H9 (cell line): ENCODE measurements around the gene YBX3. TPM values are rescaled to one million over a fixed set of nuclear protein-coding genes. Genes with fewer than 3 reads are reported as not detected.

Source experiments
- DNase-seq: peaks from one replicate; pipeline ENCODE4 v3.0.0-alpha.2; 2017
- H2AFZ ChIP-seq: one replicate; pipeline ENCODE4 v1.6.1; 2013; ENCODE audit warnings: mild to moderate bottlenecking, low read length, control low read depth, moderate library complexity
- H2AK5ac ChIP-seq: 2 replicates; pipeline ENCODE4 v1.6.1; 2013; ENCODE audit warnings: low read length, control low read depth, mixed read lengths; ENCODE audit not compliant: insufficient read length
- H2BK120ac ChIP-seq: one replicate; pipeline ENCODE4 v1.6.1; 2013; ENCODE audit warnings: low read depth, mild to moderate bottlenecking, low read length, control low read depth, inconsistent platforms; ENCODE audit not compliant: poor library complexity, severe bottlenecking
- H2BK12ac ChIP-seq: 2 replicates; pipeline ENCODE4 v1.6.1; 2013; ENCODE audit warnings: low read length, control low read depth, mixed read lengths, low read depth; ENCODE audit not compliant: insufficient read length
- H2BK15ac ChIP-seq: 2 replicates; pipeline ENCODE4 v1.6.1; 2013; ENCODE audit warnings: low read depth, low read length, control low read depth
- H2BK20ac ChIP-seq: one replicate; pipeline ENCODE4 v1.6.1; 2013; ENCODE audit warnings: low read depth, mild to moderate bottlenecking, low read length, control low read depth, inconsistent platforms; ENCODE audit not compliant: poor library complexity, severe bottlenecking
- H2BK5ac ChIP-seq: 2 replicates; pipeline ENCODE4 v1.6.1; 2013; ENCODE audit warnings: low read length, control low read depth, mixed read lengths; ENCODE audit not compliant: insufficient read length
- H3K14ac ChIP-seq: 2 replicates; pipeline ENCODE4 v1.6.1; 2013; ENCODE audit warnings: low read length, control low read depth; ENCODE audit not compliant: insufficient read depth
- H3K18ac ChIP-seq: 2 replicates; pipeline ENCODE4 v1.6.1; 2013; ENCODE audit warnings: low read depth, mild to moderate bottlenecking, mixed read lengths, low read length, control low read depth; ENCODE audit not compliant: insufficient read length
- H3K23ac ChIP-seq: 2 replicates; pipeline ENCODE4 v1.6.1; 2013; ENCODE audit warnings: low read length, control low read depth, mixed read lengths, low read depth; ENCODE audit not compliant: insufficient read length
- H3K23me2 ChIP-seq: 2 replicates; pipeline ENCODE4 v1.6.1; 2013; ENCODE audit warnings: low read depth, mild to moderate bottlenecking, mixed read lengths, low read length, control low read depth; ENCODE audit not compliant: insufficient read length, poor library complexity, severe bottlenecking
- H3K27ac ChIP-seq: 2 replicates; pipeline ENCODE4 v1.5.1; 2013; ENCODE audit warnings: low read length, control low read depth, mixed read lengths, low read depth; ENCODE audit not compliant: insufficient read length
- H3K27me3 ChIP-seq: 2 replicates; pipeline ENCODE4 v1.6.1; 2013; ENCODE audit warnings: low read length, control low read depth, inconsistent platforms; ENCODE audit not compliant: insufficient read depth
- H3K4ac ChIP-seq: 2 replicates; pipeline ENCODE4 v1.6.1; 2013; ENCODE audit warnings: low read depth, mild to moderate bottlenecking, control low read depth, inconsistent platforms, low read length, moderate library complexity
- H3K4me1 ChIP-seq: 2 replicates; pipeline ENCODE4 v1.6.1; 2013; ENCODE audit warnings: low read length, control low read depth, inconsistent platforms; ENCODE audit not compliant: insufficient read depth
- H3K4me2 ChIP-seq: 2 replicates; pipeline ENCODE4 v1.6.1; 2013; ENCODE audit warnings: low read length, control low read depth, mixed read lengths; ENCODE audit not compliant: insufficient read length, insufficient read depth
- H3K56ac ChIP-seq: 2 replicates; pipeline ENCODE4 v1.6.1; 2013; ENCODE audit warnings: low read depth, mild to moderate bottlenecking, mixed read lengths, low read length, control low read depth; ENCODE audit not compliant: insufficient read length
- H3K79me1 ChIP-seq: 2 replicates; pipeline ENCODE4 v1.6.1; 2013; ENCODE audit warnings: low read depth, mild to moderate bottlenecking, moderate library complexity, low read length, control low read depth, inconsistent platforms; ENCODE audit not compliant: insufficient read depth, poor library complexity, severe bottlenecking
- H3K79me2 ChIP-seq: 2 replicates; pipeline ENCODE4 v1.6.1; 2013; ENCODE audit warnings: low read length, control low read depth, inconsistent platforms; ENCODE audit not compliant: insufficient read depth
- H3K9ac ChIP-seq: 2 replicates; pipeline ENCODE4 v1.6.1; 2013; ENCODE audit warnings: low read length, control low read depth, mixed read lengths; ENCODE audit not compliant: insufficient read length; ENCODE audit errors: extremely low read depth
- H3K9me3 ChIP-seq: one replicate; pipeline ENCODE4 v1.6.1; 2013; ENCODE audit warnings: low read depth, low read length, inconsistent platforms; ENCODE audit not compliant: control insufficient read depth
- H3T11ph ChIP-seq: one replicate; pipeline ENCODE4 v1.6.1; 2013; ENCODE audit warnings: mild to moderate bottlenecking, low read length, control low read depth, inconsistent platforms
- H4K20me1 ChIP-seq: one replicate; pipeline ENCODE4 v1.6.1; 2013; ENCODE audit not compliant: control insufficient read depth, insufficient read length, insufficient read depth
- H4K5ac ChIP-seq: 2 replicates; pipeline ENCODE4 v1.6.1; 2013; ENCODE audit warnings: low read depth, mild to moderate bottlenecking, mixed read lengths, low read length, control low read depth; ENCODE audit not compliant: insufficient read length
- H4K8ac ChIP-seq: replicated peaks from 2 replicates; pipeline ENCODE4 v1.6.1; 2013; ENCODE audit warnings: low read length, control low read depth, mixed read lengths, low read depth; ENCODE audit not compliant: insufficient read length
- H4K91ac ChIP-seq: 2 replicates; pipeline ENCODE4 v1.6.1; 2013; ENCODE audit warnings: low read depth, mild to moderate bottlenecking, moderate library complexity, mixed read lengths, low read length, control low read depth; ENCODE audit not compliant: insufficient read length
- H3K27ac Mint-ChIP-seq, 3 experiments: 2 replicates in 2 of 3; 3 replicates in 1 of 3; pipeline ENCODE4 v1.8.0; 2020 to 2021; ENCODE audit warnings: mixed read lengths in 3 of 3, mild to moderate bottlenecking in 1 of 3, moderate library complexity in 1 of 3
- H3K27me3 Mint-ChIP-seq: 2 replicates; pipeline ENCODE4 v1.8.0; 2021; ENCODE audit warnings: low read depth, mild to moderate bottlenecking, moderate library complexity, mixed read lengths
- H3K36me3 Mint-ChIP-seq, 3 experiments: 2 replicates in 2 of 3; 3 replicates in 1 of 3; pipeline ENCODE4 v1.8.0; 2020 to 2021; ENCODE audit warnings: low read depth in 3 of 3, mixed read lengths in 3 of 3; ENCODE audit not compliant: insufficient read depth in 1 of 3
- H3K4me1 Mint-ChIP-seq, 2 experiments: 2 replicates each; pipeline ENCODE4 v1.8.0; 2020; ENCODE audit warnings: mixed read lengths in 2 of 2
- H3K4me3 Mint-ChIP-seq, 2 experiments: 2 replicates in 1 of 2; 3 replicates in 1 of 2; pipeline ENCODE4 v1.8.0; 2020 to 2021; ENCODE audit warnings: mild to moderate bottlenecking in 2 of 2, mixed read lengths in 2 of 2, moderate library complexity in 1 of 2
- H3K9me3 Mint-ChIP-seq, 2 experiments: 2 replicates in 1 of 2; 3 replicates in 1 of 2; pipeline ENCODE4 v1.8.0; 2020; ENCODE audit warnings: mild to moderate bottlenecking in 2 of 2, mixed read lengths in 2 of 2, moderate library complexity in 1 of 2
- WGBS: extraction: QIAGEN DNeasy Blood & Tissue Kit; methylation state at CpG from one replicate; pipeline ENCODE4 v1.1.7; 2013; ENCODE audit warnings: missing lambda C conversion rate, low lambda C conversion rate, mixed read lengths; ENCODE audit not compliant: insufficient read length; ENCODE audit errors: extremely low coverage; 5-methylcytosine and 5-hydroxymethylcytosine counted together
- total RNA-seq: library from RNA; stranded (reverse); gene quantifications from 2 replicates; pipeline ENCODE4 v1.2.1, GENCODE V29; 2021
- TF ChIP-seq, protein P1 (sequence below): fragments of 200-600 bp; sonication (generic); conservative IDR thresholded peaks from 3 replicates; pipeline ENCODE4 v1.8.0; 2021; ENCODE audit warnings: antibody characterized with exemption, mild to moderate bottlenecking

YBX3 gene
- total RNA-seq, 1 experiment from 2014 or later, result 343 TPM

DNA sequence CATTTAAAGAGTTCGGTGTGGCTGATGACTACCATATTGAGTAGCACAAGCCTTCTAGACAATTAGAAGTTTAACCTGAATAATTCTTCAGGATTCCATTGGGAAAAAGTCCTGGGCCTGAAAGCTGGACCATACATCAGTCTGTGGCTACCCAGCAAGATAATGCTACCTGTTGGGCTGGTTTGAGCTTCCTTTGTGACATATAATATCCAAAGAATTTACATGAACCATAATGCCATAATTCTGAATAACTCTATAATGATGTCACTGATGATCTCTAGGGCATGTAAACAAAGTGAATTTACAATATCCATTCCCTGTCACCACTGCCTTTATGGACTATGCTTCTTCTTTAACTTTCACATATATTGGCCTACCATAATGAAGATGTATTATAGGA lies 3.8 kb upstream of the YBX3 start:
- no peak overlapping the region for H3K27ac ChIP-seq
- no peak overlapping the region for H3K4me3 Mint-ChIP-seq

More for the DNA sequence above, 3.8 kb upstream of the YBX3 start:
- H3K4me1 Mint-ChIP-seq, result peaks cover 9 to 11% of the 10 kb centered on the region in 2 experiments
- Histone ChIP-seq H3K23me2 (peaks cover 2% of the 10 kb centered on the region), H2BK5ac (no peak overlapping the region), H2BK12ac (no peak overlapping the region), H4K20me1 (no peaks in the 10 kb centered on the region), H3K4me1 (no peaks in the 10 kb centered on the region), H3T11ph (no peak overlapping the region), H3K79me2 (peaks cover 1% of the 10 kb centered on the region; the same call in 1 of the 2 replicates), H4K5ac (no peak overlapping the region), H2BK15ac (no peak overlapping the region), H2BK20ac (no peak overlapping the region), H3K56ac (no peak overlapping the region), H3K14ac (no peak overlapping the region), H4K91ac (no peak overlapping the region), H2BK120ac (no peak overlapping the region), H2AK5ac (no peak overlapping the region), H4K8ac (no peak overlapping the region), H3K27me3 (no peaks in the 10 kb centered on the region; the same call in 1 of the 2 replicates), H3K4ac (no peak overlapping the region), H3K23ac (no peak overlapping the region), H3K9me3 (no peaks in the 10 kb centered on the region), H2AFZ (no peak overlapping the region), H3K18ac (no peak overlapping the region), H3K9ac (no peak overlapping the region), H3K4me2 (no peak overlapping the region), H3K79me1 (no peaks in the 10 kb centered on the region)
- peaks cover 0 to 2% of the 10 kb centered on the region in 2 experiments; a peak in 1 of 5 replicates for H3K9me3 Mint-ChIP-seq
- no peak overlapping the region for H3K27ac Mint-ChIP-seq
- TF ChIP-seq, protein P1, sequence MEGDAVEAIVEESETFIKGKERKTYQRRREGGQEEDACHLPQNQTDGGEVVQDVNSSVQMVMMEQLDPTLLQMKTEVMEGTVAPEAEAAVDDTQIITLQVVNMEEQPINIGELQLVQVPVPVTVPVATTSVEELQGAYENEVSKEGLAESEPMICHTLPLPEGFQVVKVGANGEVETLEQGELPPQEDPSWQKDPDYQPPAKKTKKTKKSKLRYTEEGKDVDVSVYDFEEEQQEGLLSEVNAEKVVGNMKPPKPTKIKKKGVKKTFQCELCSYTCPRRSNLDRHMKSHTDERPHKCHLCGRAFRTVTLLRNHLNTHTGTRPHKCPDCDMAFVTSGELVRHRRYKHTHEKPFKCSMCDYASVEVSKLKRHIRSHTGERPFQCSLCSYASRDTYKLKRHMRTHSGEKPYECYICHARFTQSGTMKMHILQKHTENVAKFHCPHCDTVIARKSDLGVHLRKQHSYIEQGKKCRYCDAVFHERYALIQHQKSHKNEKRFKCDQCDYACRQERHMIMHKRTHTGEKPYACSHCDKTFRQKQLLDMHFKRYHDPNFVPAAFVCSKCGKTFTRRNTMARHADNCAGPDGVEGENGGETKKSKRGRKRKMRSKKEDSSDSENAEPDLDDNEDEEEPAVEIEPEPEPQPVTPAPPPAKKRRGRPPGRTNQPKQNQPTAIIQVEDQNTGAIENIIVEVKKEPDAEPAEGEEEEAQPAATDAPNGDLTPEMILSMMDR, result no peak
- peaks cover 0 to 4% (median 0%) of the 10 kb centered on the region in 3 experiments; a peak in 2 of 7 replicates for H3K36me3 Mint-ChIP-seq
- peaks cover 28% of the 10 kb centered on the region for H3K27me3 Mint-ChIP-seq
- DNase-seq, result no peak
- no CpG with 5 or more reads among the region's 1 CpG for WGBS
